Stromal cell of bone marrow (primary cell): ENCODE results near the gene MARCHF7.
"Not testable (repeated sequence)": the region's sequence is repeated elsewhere in the genome, so short reads cannot be mapped to it uniquely, and the experiment has no call there.

Experiments used
- DNase-seq: peaks from one replicate; pipeline ENCODE4 v3.0.0-alpha.2; 2012; ENCODE audit warnings: low read depth

MARCHF7 gene, protein sequence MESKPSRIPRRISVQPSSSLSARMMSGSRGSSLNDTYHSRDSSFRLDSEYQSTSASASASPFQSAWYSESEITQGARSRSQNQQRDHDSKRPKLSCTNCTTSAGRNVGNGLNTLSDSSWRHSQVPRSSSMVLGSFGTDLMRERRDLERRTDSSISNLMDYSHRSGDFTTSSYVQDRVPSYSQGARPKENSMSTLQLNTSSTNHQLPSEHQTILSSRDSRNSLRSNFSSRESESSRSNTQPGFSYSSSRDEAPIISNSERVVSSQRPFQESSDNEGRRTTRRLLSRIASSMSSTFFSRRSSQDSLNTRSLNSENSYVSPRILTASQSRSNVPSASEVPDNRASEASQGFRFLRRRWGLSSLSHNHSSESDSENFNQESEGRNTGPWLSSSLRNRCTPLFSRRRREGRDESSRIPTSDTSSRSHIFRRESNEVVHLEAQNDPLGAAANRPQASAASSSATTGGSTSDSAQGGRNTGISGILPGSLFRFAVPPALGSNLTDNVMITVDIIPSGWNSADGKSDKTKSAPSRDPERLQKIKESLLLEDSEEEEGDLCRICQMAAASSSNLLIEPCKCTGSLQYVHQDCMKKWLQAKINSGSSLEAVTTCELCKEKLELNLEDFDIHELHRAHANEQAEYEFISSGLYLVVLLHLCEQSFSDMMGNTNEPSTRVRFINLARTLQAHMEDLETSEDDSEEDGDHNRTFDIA

DNA sequence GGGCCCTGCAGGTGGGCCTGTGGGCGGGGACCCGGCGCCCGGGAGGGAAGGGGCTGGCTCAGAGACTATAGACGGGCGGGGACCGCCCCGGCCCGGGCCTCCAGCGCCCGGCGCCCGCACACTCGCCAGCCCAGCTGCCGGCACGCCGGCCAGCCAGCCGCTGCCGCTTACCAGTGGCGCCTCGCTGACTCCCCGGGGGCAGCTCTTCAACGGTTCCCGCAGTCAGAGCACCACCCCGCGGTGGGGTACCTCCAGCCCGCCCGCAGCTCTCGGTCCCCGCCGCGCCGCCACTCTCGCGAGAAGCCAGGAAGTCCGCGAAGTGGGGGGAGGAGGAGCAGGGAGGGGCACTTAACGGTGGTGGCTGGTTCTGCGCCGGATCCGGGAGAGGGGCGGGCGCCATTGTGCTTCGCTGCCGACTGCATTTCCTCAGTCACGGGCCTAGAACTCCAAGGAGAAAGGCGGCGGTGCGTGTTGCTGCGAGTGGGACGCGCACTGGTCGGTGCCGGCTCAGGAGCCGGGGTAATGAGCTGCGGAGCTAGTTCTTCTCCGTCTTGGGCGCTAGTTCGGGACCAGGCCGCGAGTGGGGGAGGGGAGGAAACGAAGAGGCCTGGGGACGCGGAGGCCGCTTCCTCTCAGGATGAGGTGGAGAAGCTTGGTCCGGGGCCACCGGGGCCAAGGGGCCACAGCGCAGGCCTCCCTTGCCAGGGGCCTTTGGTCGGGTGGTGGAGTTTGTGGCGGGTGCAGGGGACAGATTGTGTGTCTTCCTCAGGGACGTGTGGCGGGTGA is at the start of gene MARCHF7:
Gene MARCHF7 (plus strand): TSS at position 364 of the 786 bp plus-strand sequence. CDS start 16,517 bp downstream, outside the sequence.
- DNase-seq, result peak; percentile 91

DNA sequence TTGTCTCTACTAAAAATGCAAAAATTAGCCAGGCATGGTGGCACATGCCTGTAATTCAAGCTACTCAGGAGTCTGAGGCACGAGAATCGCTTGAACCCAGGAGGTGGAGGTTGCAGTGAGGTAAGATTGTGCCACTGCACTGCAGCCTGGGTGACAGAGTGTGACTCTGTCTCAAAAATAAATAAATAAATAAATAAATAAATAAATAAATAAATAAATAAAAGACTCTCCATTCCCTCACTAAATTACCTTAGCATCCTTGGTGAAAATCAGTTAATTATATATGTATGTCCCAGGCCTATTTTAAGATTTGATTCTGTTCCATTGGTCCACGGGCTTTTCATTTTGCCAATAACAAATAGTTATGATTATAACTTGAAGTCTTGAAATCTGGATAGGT is 44.9 kb upstream of the MARCHF7 start:
- DNase-seq, result not testable (repeated sequence)

DNA sequence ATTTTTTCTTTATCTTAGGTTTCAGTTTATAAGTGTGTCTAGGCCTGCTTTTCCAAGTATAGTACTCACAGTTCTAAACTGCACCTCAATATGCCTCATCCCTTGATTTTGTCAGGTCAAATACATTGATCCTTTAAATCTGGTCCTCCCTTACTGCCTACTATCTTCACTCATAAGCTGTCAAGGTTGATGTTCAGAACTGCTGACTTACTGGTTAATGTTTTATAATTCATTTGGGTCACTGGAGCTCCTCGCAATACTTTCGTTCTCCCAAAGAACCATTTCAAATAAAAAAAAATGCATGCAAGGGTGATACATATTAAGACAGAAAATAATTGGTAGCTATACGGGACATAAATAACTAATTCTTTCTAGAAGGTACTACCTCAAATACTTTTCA is 41.3 kb upstream of the MARCHF7 start:
- no peak for DNase-seq

DNA sequence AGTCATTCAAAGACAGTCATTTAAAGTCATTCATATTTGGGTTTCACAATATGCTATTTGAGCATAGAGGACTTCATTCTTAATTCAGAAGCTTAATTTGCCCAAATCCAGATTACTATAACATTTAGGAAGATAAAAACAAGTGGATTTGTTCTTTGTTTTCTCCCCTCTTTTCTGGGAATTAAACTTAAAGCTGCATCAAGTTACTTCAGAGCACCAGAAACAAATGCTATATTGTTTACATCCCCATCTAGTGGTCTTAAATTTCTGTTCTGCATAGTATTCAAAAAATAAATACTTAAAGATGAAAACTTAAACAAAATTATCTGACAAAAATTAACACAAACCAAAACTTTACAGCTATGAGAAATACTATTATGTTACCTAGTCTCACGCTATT is 34.7 kb upstream of the MARCHF7 start:
- DNase-seq, result no peak

DNA sequence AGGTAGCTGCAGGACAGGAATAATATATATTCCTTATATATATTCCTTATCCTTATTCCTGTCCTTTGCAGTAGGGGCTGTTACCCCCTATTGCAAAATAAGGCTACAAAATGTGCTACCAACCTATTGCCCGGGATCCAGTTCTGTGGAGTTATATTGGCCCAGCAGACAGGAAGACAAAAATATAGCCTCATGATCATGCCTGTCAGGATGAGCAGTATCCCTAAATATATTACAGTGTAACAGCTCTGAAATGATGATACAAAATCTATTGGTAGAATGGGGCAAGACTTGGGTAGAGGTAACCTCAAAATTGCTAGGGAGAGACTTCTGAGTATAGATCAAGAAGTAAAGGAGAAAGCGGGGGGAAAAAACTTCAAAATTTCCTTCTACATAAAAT is 31.6 kb upstream of the MARCHF7 start:
- no peak for DNase-seq

DNA sequence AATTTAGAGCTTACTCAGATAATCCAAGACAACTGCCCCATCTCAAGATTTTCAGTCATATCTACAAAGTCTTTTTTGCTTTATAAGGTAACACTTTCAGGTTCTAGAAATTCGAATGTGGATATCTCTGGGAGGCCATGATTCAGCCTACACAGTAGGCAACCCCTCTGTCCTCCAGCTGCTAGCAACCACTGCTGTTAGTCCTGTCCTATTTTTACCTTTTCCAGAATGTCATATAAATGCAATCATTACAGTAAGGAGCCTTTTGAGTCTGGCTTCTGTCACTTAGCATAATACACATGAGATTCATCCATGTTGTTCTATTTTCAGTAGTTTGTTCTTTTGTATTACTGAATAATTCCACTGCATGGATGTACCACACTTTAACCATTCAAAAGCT is 28.5 kb upstream of the MARCHF7 start:
- no peak for DNase-seq

DNA sequence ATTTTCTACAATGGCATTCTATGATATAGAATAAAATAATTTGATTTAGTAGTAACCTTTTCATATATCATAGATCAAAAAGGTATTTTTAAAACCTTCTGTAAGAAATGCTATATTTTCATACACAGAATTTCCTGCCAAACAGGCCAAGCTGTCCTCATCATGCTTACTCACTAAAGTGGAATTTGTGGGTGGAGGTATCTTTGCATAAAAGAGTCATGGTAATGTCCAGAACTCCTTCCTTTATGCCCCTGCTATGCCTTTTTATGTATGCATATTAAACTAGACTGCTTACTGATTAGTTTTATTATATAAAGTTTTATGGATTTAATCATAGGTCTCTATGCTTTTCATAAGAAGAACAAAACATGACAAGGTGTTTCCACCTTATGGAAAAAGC is 27.5 kb upstream of the MARCHF7 start:
- peak; percentile 12 for DNase-seq

DNA sequence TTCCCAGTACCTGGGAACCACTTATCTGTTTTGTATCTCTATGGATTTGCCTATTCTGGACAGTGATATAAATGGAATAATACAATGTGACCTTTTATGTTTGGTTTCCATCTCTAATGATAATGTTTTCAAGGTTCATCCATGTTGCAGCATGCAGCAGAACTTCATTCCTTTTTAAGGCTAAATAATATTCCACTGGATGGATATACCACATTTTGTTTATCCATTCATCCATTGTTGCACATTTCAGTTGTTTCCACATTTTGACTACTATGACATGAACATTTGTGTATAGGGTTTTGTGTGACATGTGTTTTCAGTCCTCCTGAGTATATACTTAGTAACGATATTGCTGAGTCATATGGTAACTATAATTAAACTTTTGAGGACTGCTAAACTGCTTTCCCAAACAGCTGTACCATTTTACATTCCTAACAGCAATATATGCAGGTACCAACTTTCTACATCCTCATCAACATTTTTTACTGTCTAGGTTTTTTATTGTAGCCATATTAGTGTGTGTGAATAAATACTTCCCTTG is 17.7 kb upstream of the MARCHF7 start:
- no peak for DNase-seq

DNA sequence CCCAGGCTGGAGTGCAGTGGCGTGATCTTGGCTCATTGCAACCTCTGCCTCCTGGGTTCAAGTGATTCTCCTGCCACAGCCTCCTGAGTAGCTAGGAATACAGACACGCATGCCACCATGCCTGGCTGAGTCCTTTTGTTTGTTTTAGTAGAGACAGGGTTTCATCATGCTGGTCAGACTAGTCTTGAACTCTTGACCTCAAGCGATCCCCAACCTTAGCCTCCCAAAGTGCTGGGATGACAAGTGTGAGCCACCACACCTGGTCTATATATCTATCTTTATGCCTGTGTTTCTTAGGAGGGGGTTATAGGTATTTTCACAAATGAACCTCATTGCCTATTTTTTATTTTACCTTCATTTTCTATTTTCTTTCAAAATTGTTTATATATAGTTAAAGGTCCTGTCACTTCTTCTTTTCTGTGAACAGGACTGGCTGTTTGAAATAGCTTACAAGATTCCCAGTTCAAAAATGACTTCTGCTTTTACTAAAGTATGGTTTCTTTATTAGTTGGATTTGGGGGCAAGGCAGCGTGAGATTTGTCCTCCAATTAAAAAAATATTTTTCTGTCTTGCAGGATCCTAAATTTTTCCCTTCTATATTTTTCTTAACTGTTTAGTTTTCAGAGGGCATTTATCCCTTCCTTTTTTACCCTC is 16.4 kb upstream of the MARCHF7 start:
- DNase-seq, result no peak

DNA sequence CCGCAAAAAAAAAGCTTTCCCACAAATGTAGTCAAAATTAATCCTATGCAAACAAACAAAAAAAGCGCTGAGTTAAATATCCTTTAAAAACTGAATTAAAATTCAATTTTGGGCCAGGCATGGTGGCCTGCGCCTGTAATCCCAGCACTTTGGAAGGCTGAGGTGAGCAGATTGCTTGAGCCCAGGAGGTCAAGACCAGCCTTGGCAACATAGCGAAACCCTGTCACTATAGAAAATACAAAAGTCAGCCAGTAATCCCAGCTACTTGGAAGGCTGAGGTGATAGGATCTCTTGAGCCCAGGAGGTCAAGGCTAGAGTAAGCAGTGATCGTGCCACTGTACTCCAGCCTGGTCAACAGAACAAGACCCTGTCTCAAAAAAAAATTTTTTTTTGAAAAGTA is 8.8 kb upstream of the MARCHF7 start:
- DNase-seq, result no peak

DNA sequence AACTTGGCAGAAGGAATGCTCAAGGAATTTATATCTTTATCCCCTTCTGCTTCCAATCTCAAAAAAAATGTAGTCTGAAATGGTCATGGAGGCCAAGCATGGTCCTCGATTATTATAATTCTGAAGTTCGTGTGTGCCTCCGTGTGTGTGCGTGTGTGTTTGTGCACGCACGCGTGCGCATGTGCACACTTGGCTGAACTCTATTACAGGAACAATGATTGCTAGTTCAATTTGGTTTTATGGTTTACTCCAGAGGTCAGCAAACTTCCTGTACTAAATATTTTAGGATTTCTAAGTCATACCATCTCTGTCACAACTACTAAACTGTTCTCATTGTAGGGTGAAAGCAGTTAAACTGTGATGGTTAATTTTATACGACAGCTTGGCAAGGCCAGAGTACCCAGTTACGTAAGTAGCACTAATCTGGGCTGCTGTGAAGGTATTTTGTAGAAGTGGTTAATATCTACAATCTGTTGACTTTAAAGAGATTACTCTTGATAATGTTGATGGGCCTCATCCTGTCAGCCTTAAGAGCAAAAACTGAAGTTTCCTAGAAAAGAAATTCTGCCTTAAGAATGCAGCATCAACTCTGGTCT is 5.8 kb upstream of the MARCHF7 start:
- no peak for DNase-seq

DNA sequence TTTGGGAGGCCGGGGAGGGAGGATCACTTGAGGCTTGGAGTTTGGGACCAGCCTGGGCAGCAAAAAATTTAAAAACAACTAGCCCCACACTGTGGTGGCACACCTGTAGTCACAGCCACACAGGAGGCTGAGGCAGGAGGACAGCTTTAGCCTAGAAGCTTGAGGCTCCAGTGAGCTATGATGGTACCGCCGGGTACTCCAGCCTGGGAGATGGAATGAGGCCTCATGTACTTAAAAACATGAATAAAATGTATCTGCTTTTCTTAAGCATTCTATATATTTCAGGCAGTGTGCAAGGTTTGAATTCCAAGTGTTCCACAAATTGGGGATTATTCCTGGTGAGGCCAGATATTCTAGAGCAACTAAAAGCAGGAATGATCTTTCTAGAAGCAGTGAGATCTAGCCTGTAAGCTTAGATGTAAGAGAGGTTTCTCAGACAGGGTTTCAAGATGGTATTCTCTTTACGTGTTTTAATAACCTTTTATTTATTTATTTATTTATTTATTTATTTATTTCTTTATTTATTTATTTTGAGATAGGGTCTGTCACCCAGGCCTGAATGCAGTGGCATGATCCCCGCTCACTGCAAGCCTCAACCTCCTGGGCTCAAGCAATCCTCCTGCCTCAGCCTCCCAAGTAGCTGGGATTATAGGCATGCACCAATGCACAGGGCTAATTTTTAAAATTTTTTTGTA is 4.1 kb upstream of the MARCHF7 start:
- no peak for DNase-seq

DNA sequence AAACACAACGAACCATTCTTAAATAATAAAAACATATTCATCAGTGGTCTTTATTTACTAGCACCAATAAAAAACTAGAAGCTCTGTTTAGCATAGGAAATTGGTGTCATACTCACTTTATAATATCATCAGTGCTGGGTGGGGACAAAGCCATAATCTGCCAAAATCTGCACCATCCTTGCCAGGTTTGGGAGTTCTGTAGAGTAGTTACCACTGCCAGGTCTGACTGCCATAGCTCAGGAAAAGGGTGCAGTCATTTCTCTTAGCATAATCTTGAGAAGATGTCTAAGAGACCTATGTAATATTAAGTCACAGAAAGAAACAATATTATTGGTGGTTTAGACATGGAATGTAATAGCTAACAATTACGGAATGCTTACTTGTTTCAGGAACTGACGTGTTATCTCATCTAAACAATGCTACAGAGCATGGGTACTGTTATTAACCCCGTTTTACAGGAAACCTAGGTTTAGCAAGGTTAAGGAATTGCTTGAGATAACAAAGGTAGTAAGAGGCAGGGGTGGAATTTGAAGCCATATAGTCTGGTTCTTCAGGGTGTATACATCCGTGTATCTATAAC is 1.6 kb upstream of the MARCHF7 start:
- DNase-seq, result no peak

DNA sequence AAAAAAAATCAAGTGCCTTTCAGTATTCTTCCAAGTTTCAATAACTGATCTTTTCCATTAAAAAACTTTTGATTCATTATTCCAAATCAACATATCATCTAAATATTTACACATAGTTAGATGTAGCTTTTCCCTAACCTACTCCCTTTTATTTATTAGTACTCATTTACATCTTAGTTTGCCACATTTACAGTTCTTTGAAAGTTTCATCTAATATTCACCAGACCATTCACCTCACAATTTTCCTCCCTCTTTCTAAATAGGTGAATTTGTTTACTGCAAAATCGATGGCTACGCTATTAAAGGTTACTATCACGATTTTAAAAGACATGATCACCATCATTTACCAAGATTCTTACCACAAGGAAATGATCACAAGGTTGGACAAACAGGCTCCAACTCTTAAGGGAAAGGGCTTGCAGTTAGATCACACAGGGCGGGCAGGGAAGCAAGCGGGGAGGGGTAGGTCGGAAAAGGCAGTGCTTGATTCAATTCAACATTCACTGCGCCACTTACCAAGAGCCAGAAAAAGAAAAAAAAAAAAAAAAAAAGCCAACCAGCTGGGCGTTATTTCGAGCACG is 654 bp upstream of the MARCHF7 start:
- no peak for DNase-seq

DNA sequence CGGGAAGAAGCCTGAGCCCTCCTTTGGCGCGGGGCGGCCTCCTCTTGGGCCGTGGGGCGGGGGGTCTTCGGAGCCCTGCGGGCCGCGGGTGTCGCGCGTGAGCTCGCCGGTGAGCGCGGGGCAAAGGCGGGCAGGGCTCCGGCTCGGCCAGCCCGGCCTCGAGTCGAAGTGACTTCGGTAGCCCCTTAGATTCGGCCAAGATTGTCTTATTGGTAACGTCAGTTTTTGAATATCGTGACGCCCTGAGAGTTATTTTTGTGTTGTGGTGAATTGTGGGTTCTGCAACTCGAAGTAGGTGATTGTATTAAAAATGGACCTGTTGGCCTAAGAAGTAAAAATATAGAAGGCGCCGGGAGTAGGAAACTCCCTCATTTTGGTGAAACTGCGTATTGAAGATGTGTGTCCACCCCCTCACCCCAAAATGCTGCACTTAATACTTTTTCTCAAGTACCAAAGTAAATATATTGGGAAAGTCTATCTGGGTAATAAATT is 669 bp downstream of the MARCHF7 start:
- no peak for DNase-seq

DNA sequence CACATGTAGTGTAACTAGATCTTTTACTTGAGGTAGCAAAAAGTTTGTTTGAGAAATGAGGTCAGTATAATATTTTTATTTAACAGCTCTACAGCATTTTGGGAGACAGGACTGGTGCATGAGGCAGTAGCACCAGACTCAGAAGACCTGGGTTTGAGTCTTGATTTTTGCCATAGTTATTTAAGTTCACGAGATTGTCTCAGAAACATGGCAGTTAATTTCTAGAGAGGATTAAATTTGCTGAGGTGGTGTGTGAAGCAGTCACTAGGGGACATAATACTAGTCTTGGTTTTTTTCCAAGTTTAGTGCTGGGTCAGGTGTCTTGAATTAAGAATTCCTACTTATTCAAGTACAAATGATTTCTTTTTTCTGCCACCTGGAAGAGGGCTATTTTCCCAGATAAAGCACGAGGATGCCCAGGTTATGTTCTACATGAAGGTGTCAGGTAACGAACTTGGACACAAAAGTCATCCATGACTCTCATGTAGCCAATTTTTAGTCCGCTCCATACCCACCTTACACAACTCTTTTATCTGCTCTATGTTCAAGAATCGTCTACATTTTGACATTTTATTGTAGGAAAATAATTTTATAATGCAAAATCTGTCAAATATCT is 1.4 kb downstream of the MARCHF7 start:
- no peak for DNase-seq

DNA sequence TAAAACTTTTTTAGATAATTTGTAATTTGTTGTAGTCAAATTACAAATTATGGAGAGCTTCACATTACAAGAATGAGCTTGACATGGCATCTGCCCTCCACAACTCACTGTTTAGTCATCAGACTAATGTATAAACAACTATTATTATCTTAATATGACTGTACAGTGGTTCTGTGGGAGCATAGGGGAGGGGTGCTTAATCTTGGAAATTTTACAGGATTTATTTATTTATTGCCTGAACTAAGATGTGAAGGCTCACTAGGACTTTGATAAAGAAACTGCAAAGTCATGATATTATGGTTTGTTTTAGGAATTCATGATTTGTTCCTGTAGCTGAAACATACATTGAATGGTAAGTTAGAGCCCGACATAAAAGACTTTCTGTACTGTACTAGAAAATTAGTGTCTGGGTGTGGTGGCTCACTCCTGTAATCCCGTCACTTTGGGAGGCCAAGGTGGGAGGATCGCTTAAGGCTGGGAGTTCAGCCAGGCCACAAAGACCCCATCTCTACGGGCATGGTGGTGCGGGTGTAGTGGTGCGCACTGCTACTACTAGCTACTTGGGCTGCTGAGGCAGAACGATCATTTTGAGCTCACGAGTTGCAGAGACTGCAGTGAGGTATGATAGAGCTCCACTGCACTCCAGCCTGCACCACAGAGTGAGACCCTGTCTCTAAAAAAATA is 2.1 kb downstream of the MARCHF7 start:
- peak; percentile 28 for DNase-seq

DNA sequence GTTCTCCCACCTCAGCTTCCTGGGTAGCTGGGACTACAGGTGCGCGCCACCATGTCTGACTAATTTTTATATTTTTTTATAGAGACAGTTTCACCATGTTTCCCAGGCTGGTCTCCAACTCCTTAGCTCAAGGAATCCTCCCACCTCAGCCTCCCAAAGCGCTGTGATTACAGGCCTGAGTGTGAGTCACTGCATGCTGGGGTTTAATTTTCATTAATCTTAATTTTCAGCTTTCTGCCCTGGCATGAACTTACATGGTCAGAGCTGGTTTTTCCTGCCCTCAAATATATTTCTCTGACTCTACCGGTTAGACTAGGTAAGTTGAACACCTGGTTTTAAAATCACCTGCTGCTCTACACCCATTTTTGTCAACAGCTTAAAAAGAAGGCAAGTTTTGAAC is 3.1 kb downstream of the MARCHF7 start:
- DNase-seq, result no peak

DNA sequence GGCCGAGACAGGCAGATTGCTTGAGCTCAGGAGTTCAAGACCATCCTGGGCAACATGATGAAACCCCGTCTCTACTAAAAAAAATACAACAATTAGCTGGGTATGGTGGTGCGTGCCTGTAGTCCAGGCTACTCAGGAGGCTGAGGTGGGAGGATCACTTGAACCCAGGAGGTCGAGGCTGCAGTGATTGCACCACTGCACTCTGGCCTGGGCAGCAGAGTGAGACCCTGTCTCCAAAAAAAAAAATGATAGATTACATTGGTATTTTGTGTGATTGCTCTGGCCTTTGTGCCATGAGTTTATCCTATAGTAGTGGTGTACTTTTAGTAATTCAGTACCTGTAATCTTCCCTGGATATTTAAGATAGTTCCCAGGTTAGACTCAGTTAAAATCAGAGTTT is 4.1 kb downstream of the MARCHF7 start:
- not testable (repeated sequence) for DNase-seq
